Central memory CD4-positive, alpha-beta T cell (primary cell): ENCODE data around the gene S100PBP.

Experiments used
- DNase-seq: peaks from one replicate; pipeline ENCODE4 v3.0.0; 2022
- total RNA-seq, 3 experiments: gene quantifications; one replicate each; lab custom pipeline; 2026; lab: John Stamatoyannopoulos, UW

S100PBP gene
- 22.6 to 65.8 (median 64.1) reads per million in 3 experiments for total RNA-seq

- DNase-seq = peak; percentile 99
Observed at GRCh38 chr1:32817159-32817814, at the start of gene S100PBP, which contains the start of gene YARS1. S100PBP (plus strand) TSS chr1:32817653; CDS start chr1:32826100, 8,447 bp downstream. YARS1 (minus strand) TSS chr1:32817358; CDS start chr1:32817244, 114 bp downstream.

- DNase-seq = no peak
Observed at GRCh38 chr1:32768110-32768850, 49.2 kb upstream of the S100PBP start.

GRCh38 chr1:32769524-32770220 lies 47.8 kb upstream of the S100PBP start:
- DNase-seq = no peak

GRCh38 chr1:32770221-32770731 lies 47.2 kb upstream of the S100PBP start:
- DNase-seq = no peak

GRCh38 chr1:32770741-32771548 lies 46.5 kb upstream of the S100PBP start:
- DNase-seq = no peak

GRCh38 chr1:32771561-32772280 lies 45.7 kb upstream of the S100PBP start:
- DNase-seq = no peak

GRCh38 chr1:32772281-32773017 lies 45.0 kb upstream of the S100PBP start:
- no peak for DNase-seq

- peak; percentile 64 for DNase-seq
Observed at GRCh38 chr1:32773018-32773763, 44.3 kb upstream of the S100PBP start.

GRCh38 chr1:32773764-32774463 lies 43.5 kb upstream of the S100PBP start:
- DNase-seq = no peak

- no peak for DNase-seq
Observed at GRCh38 chr1:32774464-32774808, 43.0 kb upstream of the S100PBP start.

GRCh38 chr1:32774950-32775634 lies 42.4 kb upstream of the S100PBP start:
- no peak for DNase-seq

- DNase-seq = no peak
Observed at GRCh38 chr1:32775640-32776337, 41.7 kb upstream of the S100PBP start.

- DNase-seq = no peak
Observed at GRCh38 chr1:32779242-32779641, 38.2 kb upstream of the S100PBP start.

- DNase-seq = no peak
Observed at GRCh38 chr1:32780005-32780404, 37.4 kb upstream of the S100PBP start.

GRCh38 chr1:32780628-32781234 lies 36.7 kb upstream of the S100PBP start:
- no peak for DNase-seq

GRCh38 chr1:32782086-32782485 lies 35.4 kb upstream of the S100PBP start:
- DNase-seq = no peak

- no peak for DNase-seq
Observed at GRCh38 chr1:32783851-32784250, 33.6 kb upstream of the S100PBP start.

GRCh38 chr1:32784817-32785216 lies 32.6 kb upstream of the S100PBP start:
- no peak for DNase-seq
